Measurements from ENCODE around the gene RHEB. TPM values are rescaled to one million over a fixed set of nuclear protein-coding genes. Genes with fewer than 3 reads are reported as not detected.

RHEB gene
- total RNA-seq, 1 donor from 2014 or later, result 68.6 TPM

DNA sequence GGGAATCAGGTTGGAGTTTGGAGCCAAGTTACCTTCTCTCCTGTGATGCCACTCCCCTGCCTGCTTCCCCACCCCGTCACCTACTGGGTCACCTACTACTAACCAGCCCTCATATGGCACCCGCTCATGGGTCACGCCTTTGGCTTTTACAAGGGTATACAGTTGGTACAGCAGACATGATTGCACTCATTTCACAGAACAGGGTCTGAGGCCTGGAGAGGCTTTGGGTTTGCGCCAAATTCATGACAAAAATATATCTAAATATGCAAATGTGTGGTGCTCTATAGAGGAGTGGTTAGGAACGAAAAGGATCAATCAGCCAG, 90.5 kb downstream of the RHEB start:
- H3K9me3 ChIP-seq, result no peaks in the 10 kb centered on the region
- TF ChIP-seq, protein P1, sequence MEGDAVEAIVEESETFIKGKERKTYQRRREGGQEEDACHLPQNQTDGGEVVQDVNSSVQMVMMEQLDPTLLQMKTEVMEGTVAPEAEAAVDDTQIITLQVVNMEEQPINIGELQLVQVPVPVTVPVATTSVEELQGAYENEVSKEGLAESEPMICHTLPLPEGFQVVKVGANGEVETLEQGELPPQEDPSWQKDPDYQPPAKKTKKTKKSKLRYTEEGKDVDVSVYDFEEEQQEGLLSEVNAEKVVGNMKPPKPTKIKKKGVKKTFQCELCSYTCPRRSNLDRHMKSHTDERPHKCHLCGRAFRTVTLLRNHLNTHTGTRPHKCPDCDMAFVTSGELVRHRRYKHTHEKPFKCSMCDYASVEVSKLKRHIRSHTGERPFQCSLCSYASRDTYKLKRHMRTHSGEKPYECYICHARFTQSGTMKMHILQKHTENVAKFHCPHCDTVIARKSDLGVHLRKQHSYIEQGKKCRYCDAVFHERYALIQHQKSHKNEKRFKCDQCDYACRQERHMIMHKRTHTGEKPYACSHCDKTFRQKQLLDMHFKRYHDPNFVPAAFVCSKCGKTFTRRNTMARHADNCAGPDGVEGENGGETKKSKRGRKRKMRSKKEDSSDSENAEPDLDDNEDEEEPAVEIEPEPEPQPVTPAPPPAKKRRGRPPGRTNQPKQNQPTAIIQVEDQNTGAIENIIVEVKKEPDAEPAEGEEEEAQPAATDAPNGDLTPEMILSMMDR (IDR thresholded peaks at IDR 0.05), result no peak
- no peak for DNase-seq (ENCODE audit: low spot score in 2 of 2)

DNA sequence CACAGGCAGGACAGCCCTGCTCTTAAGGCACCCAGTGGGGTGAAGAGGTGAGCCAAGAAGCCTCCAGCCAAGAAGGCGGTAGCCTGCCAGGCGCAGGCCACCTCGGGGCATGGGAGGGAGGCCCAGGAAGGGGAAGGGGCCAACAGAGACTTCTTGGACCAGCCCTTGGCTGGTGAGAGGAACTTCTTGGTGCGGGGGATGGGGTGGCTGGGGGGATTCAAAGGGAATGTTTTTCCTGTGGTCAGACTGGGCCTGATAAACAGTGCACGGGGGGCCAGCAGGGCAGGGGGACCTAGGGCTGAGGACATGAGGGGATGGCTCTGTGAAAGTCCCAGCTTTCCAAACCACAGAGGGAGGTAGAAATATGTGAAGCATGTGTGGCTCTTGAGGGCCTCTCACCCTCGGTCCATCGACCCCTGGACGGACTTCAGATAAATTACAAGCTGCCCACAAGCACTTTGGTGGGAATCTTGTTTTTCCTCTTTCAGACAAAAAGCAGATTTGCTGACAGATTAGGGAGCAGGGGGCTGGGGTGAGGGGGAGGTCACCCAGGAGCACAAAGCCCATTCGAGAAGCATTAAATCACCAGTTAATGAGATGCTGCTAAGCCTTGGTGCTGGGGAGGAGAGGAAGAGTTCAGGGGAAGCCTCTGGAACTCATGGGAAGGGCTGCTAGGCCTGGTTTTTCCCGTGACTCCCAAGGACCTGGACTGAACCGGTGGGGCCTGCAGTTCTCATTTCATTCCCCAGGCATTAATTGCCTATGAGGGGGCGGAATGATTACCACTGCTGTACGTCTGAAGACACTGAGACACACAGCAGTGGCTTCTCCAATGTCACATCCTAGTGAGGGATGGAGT, 91.1 kb downstream of the RHEB start:
- Histone ChIP-seq H3K27me3 (no peaks in the 10 kb centered on the region), H3K4me1 (peaks cover 17 to 24% of the 10 kb centered on the region in 2 donors), H3K4me3 (no peak overlapping the region), H3K27ac (peak overlapping the region; percentile 54 to 75), H3K36me3 (no peaks in the 10 kb centered on the region), H3K9me3 (no peaks in the 10 kb centered on the region)
- DNase-seq (ENCODE audit: low spot score in 2 of 2), result no peak
- intact Hi-C loops (cut with DNase I), result no loop called here
- TF ChIP-seq, protein P1 (IDR thresholded peaks at IDR 0.05), result no peak

More for the DNA sequence above, 90.5 kb downstream of the RHEB start:
- H3K27ac ChIP-seq, result peak overlapping the region; percentile 54 to 75
- H3K27me3 ChIP-seq, result no peaks in the 10 kb centered on the region
- H3K4me3 ChIP-seq, result no peak overlapping the region
- peaks cover 17 to 24% of the 10 kb centered on the region in 2 donors for H3K4me1 ChIP-seq
- H3K36me3 ChIP-seq, result no peaks in the 10 kb centered on the region
- intact Hi-C loops (cut with DNase I), result no loop called here

DNA sequence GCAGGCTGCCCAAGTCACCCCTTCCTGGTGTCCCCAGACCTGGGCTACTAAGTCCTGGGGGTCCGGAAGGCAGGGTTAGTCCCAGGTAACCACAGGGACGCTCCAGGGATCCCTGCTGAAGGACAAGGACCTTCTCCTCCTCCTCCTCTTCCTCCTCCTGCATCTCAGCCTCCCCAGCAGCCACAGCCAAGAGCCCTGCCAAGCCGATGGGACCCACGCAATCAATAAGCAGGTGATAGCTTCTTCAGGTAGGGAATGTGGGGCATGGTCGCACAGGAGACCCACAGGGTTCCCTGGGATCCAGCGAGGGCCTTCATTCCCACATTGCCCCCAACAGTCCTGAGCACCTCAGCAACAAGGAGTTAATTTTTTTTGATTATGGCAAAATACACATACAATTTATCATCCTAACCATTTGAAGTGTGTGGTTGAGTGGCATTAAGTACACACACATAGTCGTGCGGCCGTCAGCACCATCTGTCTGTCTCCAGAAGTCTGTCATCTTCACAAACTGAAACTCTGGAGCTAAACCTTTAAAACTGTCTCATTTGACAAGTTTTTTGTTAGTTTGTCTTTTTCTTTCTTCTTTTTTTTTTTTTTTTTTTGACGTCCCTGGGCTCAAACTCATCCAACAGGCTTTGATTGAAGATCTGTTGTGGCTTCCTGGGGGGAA, 91.9 kb downstream of the RHEB start:
- H3K27me3 ChIP-seq, result no peaks in the 10 kb centered on the region
- intact Hi-C loops (cut with DNase I), result loop anchor here (1.0 to 2.0 kb wide), 2 partner anchors 8 to 13 kb away; partner anchors contain the start of gene CRYGN
- peaks cover 17 to 24% of the 10 kb centered on the region in 2 donors for H3K4me1 ChIP-seq
- H3K27ac ChIP-seq, result peak overlapping the region; percentile 62 to 75
- no peaks in the 10 kb centered on the region for H3K36me3 ChIP-seq
- no peaks in the 10 kb centered on the region for H3K9me3 ChIP-seq
- TF ChIP-seq, protein P1 (IDR thresholded peaks at IDR 0.05), result no peak
- no peak for DNase-seq (ENCODE audit: low spot score in 2 of 2)
- no peak overlapping the region for H3K4me3 ChIP-seq

DNA sequence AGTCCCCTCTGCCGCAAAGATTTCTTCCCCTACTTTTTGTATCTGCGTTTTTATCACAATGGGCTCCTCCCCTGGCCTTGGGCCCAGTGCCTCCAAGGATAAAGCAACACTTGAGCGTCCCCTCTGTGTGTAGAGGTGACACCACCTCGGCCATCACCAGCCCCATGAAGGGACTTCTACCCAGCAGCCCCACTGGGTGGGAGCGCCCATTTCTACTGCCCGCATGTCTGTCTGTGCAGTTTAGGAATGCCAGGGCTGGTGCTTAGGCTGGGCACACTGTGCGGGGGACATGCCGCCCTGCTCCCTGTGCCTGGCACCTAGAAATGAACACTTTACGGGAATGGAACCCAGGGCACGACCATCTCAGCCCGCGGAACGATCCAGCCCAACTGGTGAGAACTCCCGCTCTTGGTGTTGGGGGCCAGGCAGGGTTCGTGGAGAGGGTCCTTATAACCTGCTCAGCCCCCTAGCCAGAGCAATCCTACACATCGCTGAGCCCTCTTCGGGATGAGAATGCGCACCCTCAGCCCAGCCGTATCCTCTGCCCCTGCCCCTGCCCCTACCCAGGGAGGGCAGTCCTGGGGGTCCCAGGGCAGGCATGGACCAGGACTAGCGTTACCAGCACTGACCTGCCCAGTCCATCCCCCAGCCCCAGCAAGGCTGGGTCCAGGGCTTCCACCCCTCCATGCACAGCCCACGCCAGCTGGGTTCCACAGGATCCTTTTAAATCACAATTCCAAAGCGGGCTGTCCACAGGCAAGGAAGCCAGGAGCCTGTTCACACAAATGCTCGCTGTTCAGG, 92.6 kb downstream of the RHEB start:
- H3K9me3 ChIP-seq, result no peaks in the 10 kb centered on the region
- TF ChIP-seq, protein P1 (IDR thresholded peaks at IDR 0.05), result no peak
- H3K4me3 ChIP-seq, result peak overlapping the region in 1 of 2 donors; percentile 45
- H3K36me3 ChIP-seq, result no peaks in the 10 kb centered on the region
- intact Hi-C loops (cut with DNase I), result loop anchor here (1.0 to 2.0 kb wide), 2 partner anchors 9 to 14 kb away; partner anchors contain the start of gene CRYGN
- no peaks in the 10 kb centered on the region for H3K27me3 ChIP-seq
- H3K27ac ChIP-seq, result peak overlapping the region; percentile 62 to 75
- peaks cover 17 to 24% of the 10 kb centered on the region in 2 donors for H3K4me1 ChIP-seq
- DNase-seq (ENCODE audit: low spot score in 2 of 2), result no peak

DNA sequence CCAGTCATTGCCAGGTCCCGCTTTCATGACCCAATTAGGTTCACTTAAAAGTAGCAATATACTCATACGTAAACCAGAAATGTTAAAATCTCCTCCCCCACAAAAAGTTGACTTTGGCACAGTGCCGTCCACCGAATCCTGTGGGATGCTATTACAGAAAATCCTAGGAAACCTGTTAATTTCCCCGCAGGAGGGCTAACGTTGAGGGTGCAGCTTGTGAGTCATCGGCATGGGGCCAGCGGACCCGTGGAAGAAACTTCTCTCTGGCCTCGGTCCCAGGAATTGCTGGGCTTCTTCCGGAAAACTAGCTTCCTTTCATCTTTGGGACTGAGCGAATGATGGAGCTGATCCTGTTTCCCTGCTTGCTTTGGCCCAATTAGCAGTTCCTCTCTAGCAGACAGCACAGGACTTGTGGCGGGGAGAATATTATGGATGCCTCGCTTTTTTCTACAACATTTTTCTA, 93.2 kb downstream of the RHEB start:
- no peaks in the 10 kb centered on the region for H3K27me3 ChIP-seq
- intact Hi-C loops (cut with DNase I), result loop anchor here (2.0 kb wide), 1 partner anchor 14 kb away; the partner anchor contains the start of gene CRYGN
- peak overlapping the region; percentile 1 to 45 for H3K4me3 ChIP-seq
- DNase-seq (ENCODE audit: low spot score in 2 of 2), result peak in 1 of 2 donors; percentile 92
- no peaks in the 10 kb centered on the region for H3K9me3 ChIP-seq
- no peaks in the 10 kb centered on the region for H3K36me3 ChIP-seq
- H3K27ac ChIP-seq, result peak overlapping the region; percentile 62 to 75
- peaks cover 17 to 24% of the 10 kb centered on the region in 2 donors for H3K4me1 ChIP-seq
- TF ChIP-seq, protein P1 (IDR thresholded peaks at IDR 0.05), result no peak
